Lung (tissue), 12 donors: ENCODE results near the gene SLC44A2. TPM values are rescaled to one million over a fixed set of nuclear protein-coding genes. Genes with fewer than 3 reads are reported as not detected.

ENCODE experiments used
- ATAC-seq: fragments of 200-7000 bp; cut with Tn5 transposase; one replicate; pipeline ENCODE4 v1.9.1; 2020; ENCODE audit warnings: moderate number of reproducible peaks; ENCODE audit not compliant: insufficient read depth, low FRiP score
- DNase-seq, 3 donors: peaks; one replicate each; pipeline ENCODE4 v3.0.0-alpha.2; 2013 to 2017
- H3K27ac ChIP-seq, 2 donors: one replicate each; pipeline ENCODE4 v1.5.1; 2013; ENCODE audit warnings: mild to moderate bottlenecking in 2 of 2, moderate library complexity in 2 of 2, control low read depth in 1 of 2, inconsistent platforms in 1 of 2, low read depth in 1 of 2, low read length in 1 of 2
- H3K27me3 ChIP-seq, 3 donors: one replicate each; pipeline ENCODE4 v1.5.1; 2013; ENCODE audit warnings: low read length in 2 of 3; ENCODE audit not compliant: control insufficient read depth in 3 of 3, insufficient read depth in 3 of 3
- H3K36me3 ChIP-seq, 4 donors: one replicate each; pipeline ENCODE4 v1.5.1; 2013; ENCODE audit warnings: low read length in 4 of 4, mild to moderate bottlenecking in 1 of 4, moderate library complexity in 1 of 4; ENCODE audit not compliant: control insufficient read depth in 4 of 4, insufficient read depth in 4 of 4
- H3K4me1 ChIP-seq, 5 donors: one replicate each; pipeline ENCODE4 v1.5.1; 2013; ENCODE audit warnings: low read length in 5 of 5, mild to moderate bottlenecking in 2 of 5, moderate library complexity in 1 of 5; ENCODE audit not compliant: control insufficient read depth in 5 of 5, insufficient read depth in 5 of 5
- H3K4me3 ChIP-seq: one replicate; pipeline ENCODE4 v1.5.1; 2013; ENCODE audit warnings: mild to moderate bottlenecking, control low read depth, moderate library complexity
- H3K9ac ChIP-seq, 2 donors: one replicate each; pipeline ENCODE4 v1.5.1; 2013; ENCODE audit warnings: low read length in 2 of 2, control low read depth in 1 of 2; ENCODE audit not compliant: insufficient read depth in 1 of 2
- H3K9me3 ChIP-seq, 4 donors: one replicate each; pipeline ENCODE4 v1.5.1; 2013; ENCODE audit warnings: low read length in 3 of 4, mild to moderate bottlenecking in 1 of 4, moderate library complexity in 1 of 4; ENCODE audit not compliant: control insufficient read depth in 4 of 4, insufficient read depth in 3 of 4
- WGBS, 2 donors: extraction: QIAGEN DNeasy Blood & Tissue Kit; methylation state at CpG; one replicate each; pipeline ENCODE4 v1.1.7; 2013; 5-methylcytosine and 5-hydroxymethylcytosine counted together
- polyA plus RNA-seq, 2 donors: library from polyadenylated mRNA; stranded (reverse); fragments of 200-250 nt; gene quantifications; one replicate each; pipeline ENCODE4 v1.2.1, GENCODE V29; 2013
- total RNA-seq, 2 donors: library from RNA; depleted of rRNA in 1 of 2; stranded (reverse); fragments of >200 nt in 1 of 2; gene quantifications; one replicate each; pipeline ENCODE4 v1.2.1, GENCODE V29; 2014 to 2021
- TF ChIP-seq, protein P1 (sequence below): IDR thresholded peaks from 2 replicates; pipeline ENCODE4 v1.5.1; 2012; ENCODE audit warnings: mild to moderate bottlenecking; ENCODE audit errors: control extremely low read depth, extremely low read depth
- donor health status: control.
- donor health status: control.
- donor health status: Bipolar disorder and iron deficiency.
- donor health status: healthy.
- donor health status: DM: yes; HTN: yes; CAD: no.

Gene SLC44A2
- total and polyA plus RNA-seq, 4 donors: 83.6 to 173 (median 118) TPM

DNA sequence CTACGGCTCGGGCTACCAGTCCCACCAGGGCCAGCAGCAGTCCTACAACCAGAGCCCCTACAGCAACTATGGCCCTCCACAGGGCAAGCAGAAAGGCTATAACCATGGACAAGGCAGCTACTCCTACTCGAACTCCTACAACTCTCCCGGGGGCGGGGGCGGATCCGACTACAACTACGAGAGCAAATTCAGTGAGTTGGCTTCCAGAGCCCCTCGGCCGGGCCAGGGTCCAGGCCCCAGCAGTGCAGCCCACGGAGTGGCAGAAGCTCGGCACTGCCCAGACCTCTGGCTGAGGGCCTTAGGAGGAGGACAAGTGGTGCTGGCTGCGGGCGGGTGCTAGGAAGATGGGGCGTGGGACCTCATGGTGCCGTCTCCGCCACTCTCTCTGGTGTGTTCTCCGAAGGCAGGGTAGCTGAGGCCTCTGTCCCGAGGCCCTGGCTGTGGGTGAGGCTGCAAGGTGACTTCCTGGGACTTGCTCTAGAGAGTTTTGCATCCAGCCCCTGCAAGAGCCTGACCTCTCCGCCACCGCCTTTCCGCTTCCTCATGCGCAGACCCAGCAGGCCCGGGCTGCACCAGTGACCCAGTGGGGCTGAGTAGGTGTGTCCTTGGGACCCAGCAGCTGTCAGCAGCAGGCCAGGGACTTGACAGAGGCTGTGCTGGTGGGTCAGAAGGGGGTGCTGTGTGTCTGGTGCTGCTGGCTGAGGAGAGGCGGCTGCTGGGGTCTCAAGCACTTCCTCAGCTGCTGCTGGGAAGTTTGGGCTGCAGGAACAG, 62.4 kb downstream of the SLC44A2 start:
- Histone ChIP-seq H3K4me3 (no peak overlapping the region), H3K9ac (no peak overlapping the region), H3K4me1 (no peaks in the 10 kb centered on the region), H3K9me3 (peaks cover 0 to 2% (median 0%) of the 10 kb centered on the region in 4 donors), H3K36me3 (peaks cover 22 to 88% (median 45%) of the 10 kb centered on the region in 4 donors), H3K27ac (no peak overlapping the region), H3K27me3 (no peaks in the 10 kb centered on the region)
- TF ChIP-seq, protein P1, sequence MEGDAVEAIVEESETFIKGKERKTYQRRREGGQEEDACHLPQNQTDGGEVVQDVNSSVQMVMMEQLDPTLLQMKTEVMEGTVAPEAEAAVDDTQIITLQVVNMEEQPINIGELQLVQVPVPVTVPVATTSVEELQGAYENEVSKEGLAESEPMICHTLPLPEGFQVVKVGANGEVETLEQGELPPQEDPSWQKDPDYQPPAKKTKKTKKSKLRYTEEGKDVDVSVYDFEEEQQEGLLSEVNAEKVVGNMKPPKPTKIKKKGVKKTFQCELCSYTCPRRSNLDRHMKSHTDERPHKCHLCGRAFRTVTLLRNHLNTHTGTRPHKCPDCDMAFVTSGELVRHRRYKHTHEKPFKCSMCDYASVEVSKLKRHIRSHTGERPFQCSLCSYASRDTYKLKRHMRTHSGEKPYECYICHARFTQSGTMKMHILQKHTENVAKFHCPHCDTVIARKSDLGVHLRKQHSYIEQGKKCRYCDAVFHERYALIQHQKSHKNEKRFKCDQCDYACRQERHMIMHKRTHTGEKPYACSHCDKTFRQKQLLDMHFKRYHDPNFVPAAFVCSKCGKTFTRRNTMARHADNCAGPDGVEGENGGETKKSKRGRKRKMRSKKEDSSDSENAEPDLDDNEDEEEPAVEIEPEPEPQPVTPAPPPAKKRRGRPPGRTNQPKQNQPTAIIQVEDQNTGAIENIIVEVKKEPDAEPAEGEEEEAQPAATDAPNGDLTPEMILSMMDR: no peak
- no peak for DNase-seq
- 93 to 94% methylated on average over 25 of the region's 25 CpGs for WGBS, 2 donors
- no peak for ATAC-seq

DNA sequence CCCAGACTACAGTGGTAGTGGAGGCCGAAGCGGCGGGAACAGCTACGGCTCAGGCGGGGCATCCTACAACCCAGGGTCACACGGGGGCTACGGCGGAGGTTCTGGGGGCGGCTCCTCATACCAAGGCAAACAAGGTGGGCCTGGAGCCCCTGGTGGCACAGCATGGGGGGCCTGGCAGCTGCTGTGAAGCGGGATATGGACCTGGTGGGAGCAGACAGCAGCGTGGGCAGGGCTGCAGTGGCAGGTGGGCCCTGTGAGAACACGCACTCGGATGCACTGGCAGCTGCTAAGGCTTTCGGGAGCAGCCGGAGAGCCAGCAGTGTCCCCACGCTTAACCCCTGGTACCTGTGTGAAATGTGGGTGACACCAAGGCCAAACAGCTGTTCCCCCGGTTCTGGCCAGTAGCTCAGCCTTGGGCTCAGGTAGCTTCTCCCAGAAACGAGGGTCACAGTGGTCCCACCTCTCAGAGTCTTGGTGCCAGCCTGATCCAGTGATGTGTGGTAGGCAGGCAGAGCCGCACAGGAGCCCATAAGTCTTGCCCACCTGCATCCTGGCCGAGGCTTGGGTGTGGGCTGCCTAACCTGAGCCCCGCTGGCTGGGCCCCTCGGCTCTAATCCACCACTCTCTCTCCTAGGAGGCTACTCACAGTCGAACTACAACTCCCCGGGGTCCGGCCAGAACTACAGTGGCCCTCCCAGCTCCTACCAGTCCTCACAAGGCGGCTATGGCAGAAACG, 63.4 kb downstream of the SLC44A2 start:
- Histone ChIP-seq H3K4me1 (no peaks in the 10 kb centered on the region), H3K27ac (no peak overlapping the region), H3K36me3 (peaks cover 15 to 81% (median 36%) of the 10 kb centered on the region in 4 donors), H3K27me3 (no peaks in the 10 kb centered on the region), H3K4me3 (no peak overlapping the region), H3K9ac (no peak overlapping the region), H3K9me3 (peaks cover 0 to 2% (median 0%) of the 10 kb centered on the region in 4 donors)
- no peak for ATAC-seq
- no peak for DNase-seq
- TF ChIP-seq, protein P1: no peak
- WGBS, 2 donors: 95% methylated on average over 27 of the region's 27 CpGs

DNA sequence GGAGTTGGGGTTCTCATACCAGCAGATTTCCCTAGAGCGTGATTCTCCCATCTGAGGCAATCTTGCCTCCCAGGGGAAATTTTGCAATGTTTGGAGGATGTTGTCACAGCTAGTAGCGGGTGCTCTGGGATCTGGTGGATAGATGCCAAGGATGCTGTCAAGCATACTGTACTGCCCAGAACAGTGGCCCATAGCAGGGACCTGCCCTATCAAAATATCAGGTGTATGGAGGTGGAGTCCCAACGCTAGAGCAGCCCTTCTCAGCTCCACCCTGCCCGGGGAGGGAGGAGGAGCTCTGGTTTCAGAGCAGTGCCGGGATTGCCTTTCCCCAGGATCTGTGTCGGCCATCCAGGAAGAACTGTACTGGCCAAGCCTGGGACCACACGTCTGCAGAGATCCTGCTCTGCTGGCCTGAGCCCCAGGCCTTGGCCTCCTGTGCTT, 65.0 kb downstream of the SLC44A2 start:
- TF ChIP-seq, protein P1: no peak
- no peak for DNase-seq
- Histone ChIP-seq H3K4me1 (peaks cover 0 to 9% (median 2%) of the 10 kb centered on the region in 5 donors), H3K27ac (no peak overlapping the region), H3K9ac (no peak overlapping the region), H3K27me3 (no peaks in the 10 kb centered on the region), H3K36me3 (peaks cover 12 to 67% (median 31%) of the 10 kb centered on the region in 4 donors), H3K9me3 (peaks cover 0 to 2% (median 0%) of the 10 kb centered on the region in 4 donors), H3K4me3 (no peak overlapping the region)
- ATAC-seq: no peak
- WGBS, 2 donors: 55 to 58% methylated on average over 7 of the region's 7 CpGs
